ENCODE measurements around the gene HAUS8. TPM values are rescaled to one million over a fixed set of nuclear protein-coding genes. Genes with fewer than 3 reads are reported as not detected.
A peak's percentile ranks its signal among the peaks of the same experiment; 100 is the strongest.

The HAUS8 gene
- total and polyA plus RNA-seq, 2 donors (not counting 3 experiments of a cell fraction or from before 2014, with no cell fraction given), result 9.6 to 30.3 TPM

- Histone ChIP-seq H4K20me1 (replicated peaks; ENCODE audit: control insufficient read depth, extremely low read depth, insufficient read depth, low read length) (no peaks in the 10 kb centered on the region), H3K36me3 (ENCODE audit: control insufficient read depth in 2 of 2, extremely low read depth in 1 of 2, insufficient read depth in 2 of 2, low read length in 2 of 2) (no peaks in the 10 kb centered on the region), H3K4me2 (ENCODE audit: insufficient read depth, low read length) (no peak overlapping the region), H2AFZ (ENCODE audit: low read depth, low read length) (no peak overlapping the region), H3K4me1 (ENCODE audit: control insufficient read depth, extremely low read depth, insufficient read depth, low read length) (peaks cover 4% of the 10 kb centered on the region), H3K27ac (ENCODE audit: insufficient read depth, low read depth, low read length) (no peak overlapping the region), H3K79me2 (ENCODE audit: control insufficient read depth, insufficient read depth, low read length) (no peaks in the 10 kb centered on the region), H3K9ac (replicated peaks; ENCODE audit: extremely low read depth, insufficient read depth, low read length) (no peak overlapping the region), H3K4me3 (replicated peaks in 1 of 3; ENCODE audit: insufficient read depth in 1 of 3, low read depth in 1 of 3, low read length in 3 of 3) (no peak overlapping the region), H3K9me3 (replicated peaks; ENCODE audit: control insufficient read depth, insufficient read depth, low read length) (no peaks in the 10 kb centered on the region), H3K27me3 (ENCODE audit: control insufficient read depth in 2 of 2, insufficient read depth in 2 of 2, low read length in 2 of 2) (peaks cover 12 to 16% of the 10 kb centered on the region in 2 experiments), H3K9me1 (replicated peaks; ENCODE audit: control insufficient read depth, extremely low read depth, insufficient read depth, low read length) (no peaks in the 10 kb centered on the region)
- intact Hi-C loops (cut with micrococcal nuclease) (no loop called here), dilution Hi-C loops (cut with MboI; ENCODE audit: extremely low pct_ligation_motif_present, low sequenced_read_pairs) (no loop called here)
- POLR2A ChIA-PET, result interaction anchor here (0.6 kb wide), 1 partner anchor 135 kb away, joined by 3 read pairs; no protein-coding TSS in a partner anchor
- DNase-seq (ENCODE audit: low read depth, low spot score), result no peak
- no TSS peak for BruUV-seq (replicated peaks)
- no peak for TF ChIP-seq POLR2A (IDR thresholded peaks at IDR 0.05; ENCODE audit: low read depth, low read length)
- CTCF ChIA-PET, result no interaction called here
- FAIRE-seq, result no peak
Measured at GRCh38 chr19:17021328-17021727, 53.9 kb downstream of the HAUS8 start.

DNA sequence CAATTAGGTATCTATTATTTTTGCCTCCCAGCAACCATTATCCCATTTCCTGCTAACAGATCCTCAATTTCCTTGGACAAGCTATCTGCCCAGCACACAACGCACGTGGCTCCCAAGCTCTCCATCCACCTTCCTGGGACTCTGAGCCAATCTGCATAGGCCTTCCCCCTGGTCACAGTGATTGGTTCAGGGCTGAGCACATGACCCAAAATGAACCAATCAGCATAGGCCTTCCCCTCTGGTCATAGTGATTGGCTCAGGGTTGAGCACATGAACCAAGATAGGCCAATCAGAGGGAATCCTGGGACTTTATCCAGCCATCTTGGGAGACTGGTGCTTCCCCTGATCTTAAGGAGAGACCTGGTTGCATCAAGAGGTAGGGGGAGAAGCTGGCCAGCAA lies 54.4 kb downstream of the HAUS8 start:
- no peak overlapping the region for H3K9ac ChIP-seq (replicated peaks; ENCODE audit: extremely low read depth, insufficient read depth, low read length)
- intact Hi-C loops (cut with micrococcal nuclease), result no loop called here
- DNase-seq (ENCODE audit: low read depth, low spot score), result peak; percentile 13
- no peak for TF ChIP-seq CTCF (IDR thresholded peaks at IDR 0.05; ENCODE audit: extremely low read depth in 1 of 2, insufficient read depth in 1 of 2, low read depth in 1 of 2, low read length in 2 of 2)
- no peak for TF ChIP-seq POLR2AphosphoS5 (IDR thresholded peaks at IDR 0.05; ENCODE audit: insufficient read depth, low read depth, low read length)
- no peak for TF ChIP-seq FOS (IDR thresholded peaks at IDR 0.05; ENCODE audit: borderline replicate concordance, insufficient read depth, low read length)
- dilution Hi-C loops (cut with MboI; ENCODE audit: extremely low pct_ligation_motif_present, low sequenced_read_pairs), result no loop called here
- H3K27me3 ChIP-seq (ENCODE audit: control insufficient read depth in 2 of 2, insufficient read depth in 2 of 2, low read length in 2 of 2), result peaks cover 9 to 11% of the 10 kb centered on the region in 2 experiments
- no peak overlapping the region for H2AFZ ChIP-seq (ENCODE audit: low read depth, low read length)
- CTCF ChIA-PET, result interaction anchor here (1.2 kb wide), 1 partner anchor 241 kb away, joined by 3 read pairs; no protein-coding TSS in a partner anchor
- no peaks in the 10 kb centered on the region for H3K9me1 ChIP-seq (replicated peaks; ENCODE audit: control insufficient read depth, extremely low read depth, insufficient read depth, low read length)
- no peak for FAIRE-seq
- no peaks in the 10 kb centered on the region for H4K20me1 ChIP-seq (replicated peaks; ENCODE audit: control insufficient read depth, extremely low read depth, insufficient read depth, low read length)
- H3K4me3 ChIP-seq (replicated peaks in 1 of 3; ENCODE audit: insufficient read depth in 1 of 3, low read depth in 1 of 3, low read length in 3 of 3), result no peak overlapping the region
- H3K4me2 ChIP-seq (ENCODE audit: insufficient read depth, low read length), result no peak overlapping the region
- no peaks in the 10 kb centered on the region for H3K36me3 ChIP-seq (ENCODE audit: control insufficient read depth in 2 of 2, extremely low read depth in 1 of 2, insufficient read depth in 2 of 2, low read length in 2 of 2)
- no peaks in the 10 kb centered on the region for H3K9me3 ChIP-seq (replicated peaks; ENCODE audit: control insufficient read depth, insufficient read depth, low read length)
- no peaks in the 10 kb centered on the region for H3K79me2 ChIP-seq (ENCODE audit: control insufficient read depth, insufficient read depth, low read length)
- peaks cover 4% of the 10 kb centered on the region for H3K4me1 ChIP-seq (ENCODE audit: control insufficient read depth, extremely low read depth, insufficient read depth, low read length)
- BruUV-seq (replicated peaks), result no TSS peak
- POLR2A ChIA-PET, result interaction anchor here (0.6 kb wide), 1 partner anchor 134 kb away, joined by 3 read pairs; no protein-coding TSS in a partner anchor
- H3K27ac ChIP-seq (ENCODE audit: insufficient read depth, low read depth, low read length), result no peak overlapping the region
